NB4 (cell line): ENCODE measurements around the gene XIAP.
"Not testable (repeated sequence)": the region's sequence is repeated elsewhere in the genome, so short reads cannot be mapped to it uniquely, and the experiment has no call there.

Experiments
- DNase-seq: peaks from one replicate; pipeline ENCODE4 v3.0.0; 2010; ENCODE audit warnings: low read depth
- H3K4me3 ChIP-seq: one replicate; pipeline ENCODE4 v1.5.1; 2011; ENCODE audit warnings: mild to moderate bottlenecking, low read depth, low read length, moderate library complexity
- MAX ChIP-seq: IDR thresholded peaks from 2 replicates; pipeline ENCODE4 v1.6.1; 2011; ENCODE audit warnings: low read depth, low read length
- MYC ChIP-seq: IDR thresholded peaks from 2 replicates; pipeline ENCODE4 v1.6.1; 2011; ENCODE audit warnings: low read depth, low read length
- POLR2A ChIP-seq: IDR thresholded peaks from 2 replicates; pipeline ENCODE4 v1.6.1; 2011; ENCODE audit warnings: mild to moderate bottlenecking; ENCODE audit not compliant: insufficient read length; ENCODE audit errors: extremely low read depth
- TF ChIP-seq, protein P1 (sequence below): IDR thresholded peaks from one replicate; pipeline ENCODE4 v1.5.1; 2012; ENCODE audit warnings: low read depth, low read length

The XIAP gene

GRCh38 chrX:123878252-123878721 is 18.4 kb downstream of the XIAP start:
- TF ChIP-seq POLR2A (no peak), MYC (no peak), MAX (no peak)
- TF ChIP-seq, protein P1, sequence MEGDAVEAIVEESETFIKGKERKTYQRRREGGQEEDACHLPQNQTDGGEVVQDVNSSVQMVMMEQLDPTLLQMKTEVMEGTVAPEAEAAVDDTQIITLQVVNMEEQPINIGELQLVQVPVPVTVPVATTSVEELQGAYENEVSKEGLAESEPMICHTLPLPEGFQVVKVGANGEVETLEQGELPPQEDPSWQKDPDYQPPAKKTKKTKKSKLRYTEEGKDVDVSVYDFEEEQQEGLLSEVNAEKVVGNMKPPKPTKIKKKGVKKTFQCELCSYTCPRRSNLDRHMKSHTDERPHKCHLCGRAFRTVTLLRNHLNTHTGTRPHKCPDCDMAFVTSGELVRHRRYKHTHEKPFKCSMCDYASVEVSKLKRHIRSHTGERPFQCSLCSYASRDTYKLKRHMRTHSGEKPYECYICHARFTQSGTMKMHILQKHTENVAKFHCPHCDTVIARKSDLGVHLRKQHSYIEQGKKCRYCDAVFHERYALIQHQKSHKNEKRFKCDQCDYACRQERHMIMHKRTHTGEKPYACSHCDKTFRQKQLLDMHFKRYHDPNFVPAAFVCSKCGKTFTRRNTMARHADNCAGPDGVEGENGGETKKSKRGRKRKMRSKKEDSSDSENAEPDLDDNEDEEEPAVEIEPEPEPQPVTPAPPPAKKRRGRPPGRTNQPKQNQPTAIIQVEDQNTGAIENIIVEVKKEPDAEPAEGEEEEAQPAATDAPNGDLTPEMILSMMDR = no peak
- DNase-seq = peak; percentile 72

DNA sequence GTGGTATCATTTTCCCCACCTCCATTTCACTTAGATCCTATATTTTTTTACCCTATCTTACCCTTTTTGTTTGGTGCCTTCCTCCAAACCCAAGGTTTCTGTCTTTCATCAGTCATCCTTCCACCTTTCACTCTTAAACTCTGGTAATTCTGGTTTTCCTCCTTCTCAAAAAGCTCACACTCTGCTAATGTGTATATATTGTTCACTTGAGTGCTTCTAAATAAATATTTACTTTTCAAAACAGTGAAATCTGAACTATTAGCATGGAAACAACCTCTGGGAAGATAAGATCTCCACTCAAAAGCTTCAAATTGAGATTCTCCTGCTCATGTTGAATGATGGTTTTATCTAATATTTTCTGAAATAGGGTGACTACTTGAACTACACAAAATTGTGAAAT is 21.5 kb downstream of the XIAP start:
- no peak for DNase-seq
- TF ChIP-seq, protein P1 = no peak
- TF ChIP-seq POLR2A (no peak), MYC (no peak)

More at GRCh38 chrX:123878252-123878721, 18.4 kb downstream of the XIAP start:
- H3K4me3 ChIP-seq = peak overlapping the region; percentile 62

GRCh38 chrX:123882391-123882790 is 22.5 kb downstream of the XIAP start:
- no peak for DNase-seq
- no peak overlapping the region for H3K4me3 ChIP-seq
- TF ChIP-seq POLR2A (no peak), MYC (no peak), MAX (no peak)
- TF ChIP-seq, protein P1 = no peak

More for the DNA sequence above, 21.5 kb downstream of the XIAP start:
- no peak overlapping the region for H3K4me3 ChIP-seq

GRCh38 chrX:123884809-123885408 is 25.1 kb downstream of the XIAP start:
- TF ChIP-seq POLR2A (no peak), MYC (no peak), MAX (no peak)
- TF ChIP-seq, protein P1 = peak; percentile 26
- peak; percentile 64 for DNase-seq
- H3K4me3 ChIP-seq = no peak overlapping the region

- H3K4me3 ChIP-seq = no peak overlapping the region
- no peak for TF ChIP-seq POLR2A
- no peak for TF ChIP-seq MAX
- TF ChIP-seq MYC = no peak
- TF ChIP-seq, protein P1 = no peak
- no peak for DNase-seq
Measured at GRCh38 chrX:123899701-123900100, 39.8 kb downstream of the XIAP start.

DNA sequence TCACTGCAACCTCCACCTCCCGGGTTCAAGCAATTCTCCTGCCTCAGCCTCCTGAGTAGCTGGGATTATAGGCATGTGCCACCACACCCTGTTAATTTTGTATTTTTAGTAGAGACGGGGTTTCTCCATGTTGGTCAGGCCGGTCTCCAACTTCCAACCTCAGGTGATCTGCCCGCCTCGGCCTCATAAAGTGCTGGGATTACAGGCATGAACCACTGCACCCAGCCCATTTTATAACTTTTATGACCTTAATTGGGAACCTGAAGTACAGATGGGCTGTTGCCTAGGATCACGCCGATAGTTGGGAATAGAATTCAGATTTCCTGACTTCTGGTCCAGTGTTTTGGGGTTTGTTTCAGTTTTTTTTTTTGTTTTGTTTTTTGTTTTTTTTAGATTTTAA is 43.4 kb downstream of the XIAP start:
- H3K4me3 ChIP-seq, DNase-seq: not testable (repeated sequence)
